Astrocyte (in vitro differentiated cells and primary cell): ENCODE measurements around the gene NIFK. TPM values are rescaled to one million over a fixed set of nuclear protein-coding genes. Genes with fewer than 3 reads are reported as not detected.

Experiments
- DNase-seq: peaks from one replicate; pipeline ENCODE4 v3.0.0-alpha.2; 2010; ENCODE audit warnings: low read depth
- FAIRE-seq: peaks from 2 replicates; lab custom pipeline; 2011; peaks lifted over from hg19 to GRCh38; lab: Jason Lieb, UNC
- H2AFZ ChIP-seq: 2 replicates; pipeline ENCODE4 v1.6.0; 2012; ENCODE audit warnings: low read depth, low read length, inconsistent platforms
- H3K27ac ChIP-seq: 2 replicates; pipeline ENCODE4 v1.5.1; 2011; ENCODE audit warnings: low read depth, low read length, inconsistent platforms
- H3K27me3 ChIP-seq: 2 replicates; pipeline ENCODE4 v1.6.0; 2011; ENCODE audit warnings: low read length, inconsistent platforms; ENCODE audit not compliant: insufficient read depth
- H3K36me3 ChIP-seq: 2 replicates; pipeline ENCODE4 v1.5.1; 2011; ENCODE audit warnings: low read length, inconsistent platforms; ENCODE audit not compliant: insufficient read depth
- H3K4me1 ChIP-seq: 2 replicates; pipeline ENCODE4 v1.5.1; 2011; ENCODE audit warnings: low read length, inconsistent platforms; ENCODE audit not compliant: insufficient read depth
- H3K4me2 ChIP-seq: 2 replicates; pipeline ENCODE4 v1.6.0; 2012; ENCODE audit warnings: low read length, inconsistent platforms
- H3K4me3 ChIP-seq: 2 replicates; pipeline ENCODE4 v1.5.1; 2011; ENCODE audit warnings: low read depth, mild to moderate bottlenecking, low read length, inconsistent platforms; ENCODE audit not compliant: insufficient read depth
- H3K79me2 ChIP-seq: 2 replicates; pipeline ENCODE4 v1.6.0; 2012; ENCODE audit warnings: mild to moderate bottlenecking, low read length, inconsistent platforms; ENCODE audit not compliant: insufficient read depth
- H3K9ac ChIP-seq: 2 replicates; pipeline ENCODE4 v1.6.0; 2012; ENCODE audit warnings: mild to moderate bottlenecking, low read length, inconsistent platforms
- H3K9me3 ChIP-seq: 2 replicates; pipeline ENCODE4 v1.5.1; 2012; ENCODE audit warnings: low read depth, mild to moderate bottlenecking, low read length, inconsistent platforms; ENCODE audit not compliant: insufficient read depth
- H4K20me1 ChIP-seq: 2 replicates; pipeline ENCODE4 v1.6.0; 2012; ENCODE audit warnings: low read length, inconsistent platforms; ENCODE audit not compliant: insufficient read depth
- H3K27ac Mint-ChIP-seq: one replicate; pipeline ENCODE4 v1.8.0; 2021; ENCODE audit warnings: mild to moderate bottlenecking, mixed read lengths; ENCODE audit not compliant: unreplicated experiment
- H3K27me3 Mint-ChIP-seq: one replicate; pipeline ENCODE4 v1.8.0; 2021; ENCODE audit warnings: low read depth, mixed read lengths; ENCODE audit not compliant: unreplicated experiment
- H3K36me3 Mint-ChIP-seq: one replicate; pipeline ENCODE4 v1.8.0; 2021; ENCODE audit warnings: low read depth, mixed read lengths; ENCODE audit not compliant: unreplicated experiment
- H3K4me1 Mint-ChIP-seq: one replicate; pipeline ENCODE4 v1.8.0; 2021; ENCODE audit warnings: low read depth, mixed read lengths; ENCODE audit not compliant: unreplicated experiment
- H3K4me3 Mint-ChIP-seq: one replicate; pipeline ENCODE4 v1.8.0; 2021; ENCODE audit warnings: mild to moderate bottlenecking, moderate library complexity, mixed read lengths; ENCODE audit not compliant: unreplicated experiment
- H3K9me3 Mint-ChIP-seq: one replicate; pipeline ENCODE4 v1.8.0; 2021; ENCODE audit warnings: mild to moderate bottlenecking, mixed read lengths; ENCODE audit not compliant: unreplicated experiment
- CTCF ChIP-seq: IDR thresholded peaks from 2 replicates; pipeline ENCODE4 v1.5.1; 2011; ENCODE audit warnings: low read depth, mild to moderate bottlenecking, inconsistent platforms, low read length, moderate library complexity; ENCODE audit not compliant: insufficient read depth
- EZH2 ChIP-seq: IDR thresholded peaks from 2 replicates; pipeline ENCODE4 v1.6.1; 2012; ENCODE audit warnings: mild to moderate bottlenecking, low read length, inconsistent platforms; ENCODE audit not compliant: insufficient read depth
- total RNA-seq: library from RNA; stranded (reverse); gene quantifications from 2 replicates; pipeline ENCODE4 v1.2.1, GENCODE V29; 2021

The NIFK gene
- total RNA-seq, 1 donor from 2014 or later, result 75.0 TPM

- Mint-ChIP-seq H3K27ac (no peak overlapping the region), H3K9me3 (no peaks in the 10 kb centered on the region), H3K4me1 (peaks cover 20% of the 10 kb centered on the region), H3K36me3 (no peaks in the 10 kb centered on the region), H3K27me3 (no peaks in the 10 kb centered on the region), H3K4me3 (no peak overlapping the region)
- TF ChIP-seq CTCF, result no peak
- no peak for TF ChIP-seq EZH2
- Histone ChIP-seq H2AFZ (no peak overlapping the region), H3K4me3 (no peak overlapping the region), H3K9me3 (no peaks in the 10 kb centered on the region), H3K36me3 (no peaks in the 10 kb centered on the region), H3K27me3 (peaks cover 8% of the 10 kb centered on the region), H4K20me1 (no peaks in the 10 kb centered on the region), H3K9ac (no peak overlapping the region), H3K79me2 (no peaks in the 10 kb centered on the region), H3K4me2 (no peak overlapping the region), H3K27ac (no peak overlapping the region), H3K4me1 (peaks cover 21% of the 10 kb centered on the region)
- no peak for DNase-seq
- FAIRE-seq, result no peak
These were observed 42.2 kb upstream of the NIFK start for GRCh38 chr2:121778741-121779487.

- H3K9me3 ChIP-seq, result no peaks in the 10 kb centered on the region
- DNase-seq (peak; percentile 71), FAIRE-seq (no peak)
- H3K36me3 Mint-ChIP-seq, result no peaks in the 10 kb centered on the region
- H3K27ac Mint-ChIP-seq, result no peak overlapping the region
- H3K4me3 ChIP-seq, result no peak overlapping the region
- H3K9ac ChIP-seq, result no peak overlapping the region
- H4K20me1 ChIP-seq, result no peaks in the 10 kb centered on the region
- no peaks in the 10 kb centered on the region for H3K36me3 ChIP-seq
- H3K4me2 ChIP-seq, result peak overlapping the region; percentile 64
- no peak overlapping the region for H2AFZ ChIP-seq
- no peaks in the 10 kb centered on the region for H3K27me3 Mint-ChIP-seq
- no peak overlapping the region for H3K4me3 Mint-ChIP-seq
- TF ChIP-seq EZH2 (no peak), CTCF (no peak)
- H3K9me3 Mint-ChIP-seq, result no peaks in the 10 kb centered on the region
- peaks cover 21% of the 10 kb centered on the region for H3K4me1 ChIP-seq
- H3K4me1 Mint-ChIP-seq, result peaks cover 20% of the 10 kb centered on the region
- H3K27ac ChIP-seq, result peak overlapping the region; percentile 52
- H3K27me3 ChIP-seq, result peaks cover 3% of the 10 kb centered on the region
- no peaks in the 10 kb centered on the region for H3K79me2 ChIP-seq
These were observed 41.0 kb upstream of the NIFK start for GRCh38 chr2:121777699-121778058.
